NT2/D1 (cell line): ENCODE data around the gene TSPEAR.

Experiments used
- DNase-seq: peaks from one replicate; pipeline ENCODE4 v3.0.0-alpha.2; 2011; ENCODE audit warnings: low read depth, low spot score
- H3K27me3 ChIP-seq: 2 replicates; pipeline ENCODE4 v1.6.0; 2011; ENCODE audit warnings: mild to moderate bottlenecking; ENCODE audit not compliant: insufficient read length, insufficient read depth
- H3K36me3 ChIP-seq: 2 replicates; pipeline ENCODE4 v1.6.1; 2011; ENCODE audit warnings: mild to moderate bottlenecking, low read length, mixed read lengths; ENCODE audit not compliant: insufficient read depth, insufficient read length
- H3K4me1 ChIP-seq: 2 replicates; pipeline ENCODE4 v1.5.1; 2011; ENCODE audit not compliant: insufficient read depth, insufficient read length
- H3K4me3 ChIP-seq: 2 replicates; pipeline ENCODE4 v1.5.1; 2011; ENCODE audit warnings: low read depth; ENCODE audit not compliant: insufficient read length
- H3K9ac ChIP-seq: 2 replicates; pipeline ENCODE4 v1.6.0; 2011; ENCODE audit warnings: low read depth; ENCODE audit not compliant: insufficient read length
- H3K9me3 ChIP-seq: 2 replicates; pipeline ENCODE4 v1.5.1; 2011; ENCODE audit warnings: mild to moderate bottlenecking, low read length; ENCODE audit not compliant: insufficient read depth
- SUZ12 ChIP-seq: IDR thresholded peaks from 2 replicates; pipeline ENCODE4 v1.6.1; 2011; ENCODE audit not compliant: insufficient read length, insufficient read depth; ENCODE audit errors: extremely low read depth
- YY1 ChIP-seq: IDR thresholded peaks from 2 replicates; pipeline ENCODE4 v1.6.1; 2011; ENCODE audit not compliant: insufficient read length, insufficient read depth
- ZNF274 ChIP-seq: IDR thresholded peaks from 2 replicates; pipeline ENCODE4 v1.6.1; 2011; ENCODE audit warnings: mild to moderate bottlenecking, low read depth, low read length

Gene TSPEAR

GRCh38 chr21:44527983-44528633 lies 183.3 kb downstream of the TSPEAR start:
- peaks cover 2% of the 10 kb centered on the region for H3K27me3 ChIP-seq
- TF ChIP-seq ZNF274 (no peak), YY1 (no peak), SUZ12 (no peak)
- H3K4me3 ChIP-seq, result no peak overlapping the region
- H3K4me1 ChIP-seq, result no peaks in the 10 kb centered on the region
- no peak overlapping the region for H3K9ac ChIP-seq
- no peaks in the 10 kb centered on the region for H3K9me3 ChIP-seq
- DNase-seq, result no peak
- no peaks in the 10 kb centered on the region for H3K36me3 ChIP-seq

- no peak for TF ChIP-seq ZNF274
- Histone ChIP-seq H3K27me3 (peaks cover 2% of the 10 kb centered on the region), H3K4me3 (no peak overlapping the region), H3K4me1 (no peaks in the 10 kb centered on the region), H3K9ac (no peak overlapping the region), H3K36me3 (no peaks in the 10 kb centered on the region), H3K9me3 (no peaks in the 10 kb centered on the region)
- no peak for DNase-seq
Measured at GRCh38 chr21:44527156-44527982, 184.0 kb downstream of the TSPEAR start.

GRCh38 chr21:44526096-44526997 lies 185.0 kb downstream of the TSPEAR start:
- Histone ChIP-seq H3K9ac (no peak overlapping the region), H3K36me3 (no peaks in the 10 kb centered on the region), H3K4me1 (no peaks in the 10 kb centered on the region), H3K4me3 (no peak overlapping the region), H3K9me3 (no peaks in the 10 kb centered on the region), H3K27me3 (peaks cover 2% of the 10 kb centered on the region)
- no peak for DNase-seq
- TF ChIP-seq SUZ12 (no peak), ZNF274 (no peak), YY1 (no peak)

GRCh38 chr21:44525391-44526095 lies 185.8 kb downstream of the TSPEAR start:
- no peaks in the 10 kb centered on the region for H3K36me3 ChIP-seq

GRCh38 chr21:44524414-44525371 lies 186.7 kb downstream of the TSPEAR start:
- H3K4me1 ChIP-seq, result peaks cover 7% of the 10 kb centered on the region
- H3K36me3 ChIP-seq, result no peaks in the 10 kb centered on the region
- 0 out of 2 replicates have a peak, but pooled peaks cover under 1% of the 10 kb centered on the region for H3K9me3 ChIP-seq
- H3K4me3 ChIP-seq, result no peak overlapping the region
- TF ChIP-seq ZNF274 (no peak), YY1 (no peak), SUZ12 (no peak)
- no peak for DNase-seq
- H3K27me3 ChIP-seq, result peaks cover 2% of the 10 kb centered on the region
- no peak overlapping the region for H3K9ac ChIP-seq

More at GRCh38 chr21:44525391-44526095, 185.8 kb downstream of the TSPEAR start:
- no peak overlapping the region for H3K4me3 ChIP-seq
- no peak for DNase-seq
- no peak overlapping the region for H3K9ac ChIP-seq
- peaks cover 2% of the 10 kb centered on the region for H3K27me3 ChIP-seq
- TF ChIP-seq SUZ12 (no peak), YY1 (no peak), ZNF274 (no peak)
- H3K4me1 ChIP-seq, result no peaks in the 10 kb centered on the region
- H3K9me3 ChIP-seq, result no peaks in the 10 kb centered on the region
